BLaER1 (cell line): ENCODE measurements around the gene TMEM233.

Experiments
- H3K27ac ChIP-seq: shearing (Covaris generic); formaldehyde crosslinking; 2 replicates; pipeline ENCODE4 v1.8.1; 2022
- H3K27me3 ChIP-seq: shearing (Covaris generic); formaldehyde crosslinking; 2 replicates; pipeline ENCODE4 v1.8.1; 2022
- H3K36me3 ChIP-seq: shearing (Covaris generic); formaldehyde crosslinking; 2 replicates; pipeline ENCODE4 v1.8.1; 2022
- H3K4me1 ChIP-seq: shearing (Covaris generic); formaldehyde crosslinking; 2 replicates; pipeline ENCODE4 v1.8.1; 2022
- H3K4me2 ChIP-seq: shearing (Covaris generic); formaldehyde crosslinking; 2 replicates; pipeline ENCODE4 v1.8.1; 2022
- H3K4me3 ChIP-seq: shearing (Covaris generic); formaldehyde crosslinking; 2 replicates; pipeline ENCODE4 v1.8.1; 2022
- H3K9ac ChIP-seq: shearing (Covaris generic); formaldehyde crosslinking; 2 replicates; pipeline ENCODE4 v1.8.1; 2022
- H3K9me3 ChIP-seq: shearing (Covaris generic); formaldehyde crosslinking; 2 replicates; pipeline ENCODE4 v1.8.1; 2022
- H4K20me1 ChIP-seq: shearing (Covaris generic); formaldehyde crosslinking; 2 replicates; pipeline ENCODE4 v1.8.1; 2022
- Cebpa-rat ChIP-seq: shearing (Covaris generic); IDR thresholded peaks from 2 replicates; pipeline ENCODE4 v1.8.1; 2022

The TMEM233 gene

GRCh38 chr12:119576118-119576810 lies 17.3 kb upstream of the TMEM233 start:
- no peaks in the 10 kb centered on the region for H3K36me3 ChIP-seq
- no peak for TF ChIP-seq Cebpa-rat

DNA sequence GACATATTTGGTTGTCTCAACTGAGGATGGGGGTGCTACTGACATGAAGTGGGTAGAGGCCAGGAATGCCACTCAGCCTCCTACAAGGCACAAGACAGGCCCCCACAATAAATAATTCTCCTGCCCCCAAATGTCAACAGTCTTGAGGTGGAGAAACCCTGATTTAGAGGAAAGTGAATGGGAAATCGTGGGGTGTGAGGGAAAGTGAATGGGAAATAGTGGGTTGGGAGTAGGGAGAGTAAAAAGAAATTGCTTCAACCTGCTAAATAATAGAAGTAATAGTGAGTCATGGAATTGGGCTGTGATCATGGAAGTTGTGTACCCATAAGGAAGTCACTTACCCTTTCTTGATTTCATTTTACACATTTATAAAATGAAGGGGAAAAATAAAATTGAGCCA lies 16.7 kb upstream of the TMEM233 start:
- Histone ChIP-seq H3K4me3 (no peak overlapping the region), H3K4me1 (no peaks in the 10 kb centered on the region), H4K20me1 (no peaks in the 10 kb centered on the region), H3K27ac (no peak overlapping the region), H3K4me2 (no peak overlapping the region), H3K36me3 (no peaks in the 10 kb centered on the region), H3K9ac (no peak overlapping the region), H3K27me3 (no peaks in the 10 kb centered on the region), H3K9me3 (no peaks in the 10 kb centered on the region)
- TF ChIP-seq Cebpa-rat, result no peak

More at GRCh38 chr12:119576118-119576810, 17.3 kb upstream of the TMEM233 start:
- H3K27ac ChIP-seq, result no peak overlapping the region
- no peaks in the 10 kb centered on the region for H4K20me1 ChIP-seq
- no peak overlapping the region for H3K9ac ChIP-seq
- H3K9me3 ChIP-seq, result no peaks in the 10 kb centered on the region
- no peak overlapping the region for H3K4me2 ChIP-seq
- no peaks in the 10 kb centered on the region for H3K4me1 ChIP-seq
- no peak overlapping the region for H3K4me3 ChIP-seq
- H3K27me3 ChIP-seq, result no peaks in the 10 kb centered on the region

DNA sequence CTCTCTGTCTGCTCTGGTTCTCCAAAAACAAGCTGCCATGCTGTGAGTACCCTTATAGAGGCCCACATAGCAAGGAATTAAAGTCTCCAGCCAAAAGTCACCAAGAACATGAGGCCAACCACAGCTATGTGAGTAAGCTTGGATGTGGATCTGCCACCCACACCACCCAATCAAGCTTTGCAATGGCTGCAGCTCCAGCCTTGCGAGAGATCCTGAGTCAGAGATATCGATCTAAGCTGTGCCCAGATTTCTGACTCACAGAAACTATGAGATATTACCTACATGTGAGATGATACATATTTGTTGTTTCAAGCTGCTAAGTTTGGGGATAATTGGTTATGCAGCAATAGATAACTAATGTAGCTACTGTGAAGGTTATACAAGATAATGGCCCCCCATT lies 15.5 kb upstream of the TMEM233 start:
- H3K4me3 ChIP-seq, result no peak overlapping the region
- H3K9ac ChIP-seq, result no peak overlapping the region
- no peak for TF ChIP-seq Cebpa-rat
- no peaks in the 10 kb centered on the region for H3K9me3 ChIP-seq
- H3K4me1 ChIP-seq, result no peaks in the 10 kb centered on the region
- no peak overlapping the region for H3K4me2 ChIP-seq
- H3K27ac ChIP-seq, result no peak overlapping the region
- no peaks in the 10 kb centered on the region for H3K27me3 ChIP-seq
- H3K36me3 ChIP-seq, result no peaks in the 10 kb centered on the region
- no peaks in the 10 kb centered on the region for H4K20me1 ChIP-seq

- Histone ChIP-seq H3K9me3 (peaks cover 4% of the 10 kb centered on the region), H3K4me1 (no peaks in the 10 kb centered on the region), H3K27me3 (peaks cover 3% of the 10 kb centered on the region; the same call in 1 of the 2 replicates), H3K9ac (no peak overlapping the region), H3K36me3 (no peaks in the 10 kb centered on the region), H3K4me3 (no peak overlapping the region), H3K27ac (no peak overlapping the region), H4K20me1 (no peaks in the 10 kb centered on the region), H3K4me2 (no peak overlapping the region)
- TF ChIP-seq Cebpa-rat, result no peak
Measured at GRCh38 chr12:119589097-119589496, 4.5 kb upstream of the TMEM233 start.

- Histone ChIP-seq H3K27ac (no peak overlapping the region), H3K4me3 (no peak overlapping the region), H3K9me3 (peaks cover 10% of the 10 kb centered on the region), H4K20me1 (no peaks in the 10 kb centered on the region), H3K9ac (no peak overlapping the region), H3K36me3 (no peaks in the 10 kb centered on the region), H3K27me3 (peaks cover 5% of the 10 kb centered on the region; the same call in 1 of the 2 replicates), H3K4me1 (no peaks in the 10 kb centered on the region), H3K4me2 (no peak overlapping the region)
- TF ChIP-seq Cebpa-rat, result no peak
Measured at GRCh38 chr12:119589634-119590033, 3.9 kb upstream of the TMEM233 start.

DNA sequence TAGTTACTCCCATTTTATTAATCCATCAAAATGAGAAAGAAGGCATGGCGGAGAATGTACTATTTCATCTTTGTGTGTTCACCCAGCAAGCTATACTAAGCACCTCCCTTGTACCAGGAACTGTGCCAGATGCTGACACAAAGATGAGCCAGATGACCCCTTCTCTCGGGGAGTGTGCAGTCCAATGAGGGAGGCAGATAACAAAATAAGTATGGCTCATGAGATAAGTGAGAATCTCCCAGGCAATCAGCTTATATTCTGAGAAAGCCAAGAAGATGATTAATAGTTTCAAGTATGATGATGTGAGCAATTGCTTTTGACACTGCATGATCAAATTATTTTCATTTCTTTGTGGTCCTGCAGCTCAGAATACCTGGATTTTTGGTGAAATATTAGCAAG lies 1.3 kb upstream of the TMEM233 start:
- TF ChIP-seq Cebpa-rat, result no peak
- peaks cover 11% of the 10 kb centered on the region; the same call in 1 of the 2 replicates for H3K27me3 ChIP-seq

DNA sequence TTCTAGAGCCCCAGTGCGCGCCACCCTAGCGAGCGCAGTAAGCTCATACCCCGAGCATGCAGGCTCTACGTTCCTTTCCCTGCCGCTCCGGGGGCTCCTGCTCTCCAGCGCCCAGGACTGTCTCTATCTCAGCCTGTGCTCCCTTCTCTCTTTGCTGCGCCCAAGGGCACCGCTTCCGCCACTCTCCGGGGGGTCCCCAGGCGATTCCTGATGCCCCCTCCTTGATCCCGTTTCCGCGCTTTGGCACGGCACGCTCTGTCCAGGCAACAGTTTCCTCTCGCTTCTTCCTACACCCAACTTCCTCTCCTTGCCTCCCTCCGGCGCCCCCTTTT lies 791 bp downstream of the TMEM233 start:
- TF ChIP-seq Cebpa-rat, result no peak
- no peaks in the 10 kb centered on the region for H4K20me1 ChIP-seq
- H3K27ac ChIP-seq, result no peak overlapping the region
- H3K27me3 ChIP-seq, result peaks cover 11% of the 10 kb centered on the region; the same call in 1 of the 2 replicates
- H3K4me1 ChIP-seq, result peaks cover 5% of the 10 kb centered on the region; the same call in 1 of the 2 replicates
- H3K4me2 ChIP-seq, result no peak overlapping the region
- H3K9ac ChIP-seq, result no peak overlapping the region
- H3K9me3 ChIP-seq, result peaks cover 22% of the 10 kb centered on the region
- H3K36me3 ChIP-seq, result no peaks in the 10 kb centered on the region
- H3K4me3 ChIP-seq, result no peak overlapping the region

More for the DNA sequence above, 1.3 kb upstream of the TMEM233 start:
- Histone ChIP-seq H4K20me1 (no peaks in the 10 kb centered on the region), H3K9me3 (peaks cover 22% of the 10 kb centered on the region), H3K4me2 (no peak overlapping the region), H3K36me3 (no peaks in the 10 kb centered on the region), H3K9ac (no peak overlapping the region), H3K4me3 (no peak overlapping the region), H3K27ac (no peak overlapping the region), H3K4me1 (peaks cover 5% of the 10 kb centered on the region; the same call in 1 of the 2 replicates)

GRCh38 chr12:119594772-119595445 lies 1.3 kb downstream of the TMEM233 start:
- no peak for TF ChIP-seq Cebpa-rat
- Histone ChIP-seq H4K20me1 (no peaks in the 10 kb centered on the region), H3K27ac (no peak overlapping the region), H3K4me3 (no peak overlapping the region), H3K27me3 (peaks cover 11% of the 10 kb centered on the region; the same call in 1 of the 2 replicates), H3K4me1 (peaks cover 5% of the 10 kb centered on the region; the same call in 1 of the 2 replicates), H3K9me3 (peaks cover 22% of the 10 kb centered on the region), H3K4me2 (no peak overlapping the region), H3K36me3 (no peaks in the 10 kb centered on the region), H3K9ac (no peak overlapping the region)

DNA sequence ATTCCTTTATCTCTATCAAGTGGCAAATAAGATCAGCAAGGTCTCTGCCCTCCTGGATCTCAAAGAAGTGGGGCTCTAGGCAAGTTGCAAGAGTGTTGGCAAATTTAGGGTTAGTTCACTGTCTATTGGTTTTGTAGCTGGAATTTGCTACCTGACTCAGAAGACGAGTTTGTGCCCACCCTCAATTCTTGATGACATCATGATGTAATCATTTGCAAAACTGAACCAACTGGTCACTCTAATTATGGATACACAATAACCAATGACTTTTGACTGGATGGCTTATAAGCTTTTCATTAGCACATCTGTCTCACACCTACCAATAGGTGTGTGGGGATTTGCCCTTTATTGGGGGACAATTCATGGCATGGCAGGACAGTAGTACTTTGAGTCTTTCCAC lies 4.6 kb downstream of the TMEM233 start:
- Histone ChIP-seq H3K4me1 (peaks cover 5% of the 10 kb centered on the region; the same call in 1 of the 2 replicates), H3K4me3 (no peak overlapping the region), H3K9me3 (peaks cover 22% of the 10 kb centered on the region), H4K20me1 (no peaks in the 10 kb centered on the region), H3K9ac (no peak overlapping the region), H3K27ac (no peak overlapping the region), H3K4me2 (no peak overlapping the region), H3K27me3 (peaks cover 11% of the 10 kb centered on the region; the same call in 1 of the 2 replicates), H3K36me3 (no peaks in the 10 kb centered on the region)
- TF ChIP-seq Cebpa-rat, result no peak
